HepG2 (cell line): ENCODE measurements around the gene SRP68. TPM values are rescaled to one million over a fixed set of nuclear protein-coding genes. Genes with fewer than 3 reads are reported as not detected.

ENCODE experiments used
- AHR ChIP-seq: IDR thresholded peaks from 2 replicates; pipeline ENCODE4 v1.6.1; 2018; ENCODE audit warnings: missing genetic modification reagents, missing compliant biosample characterization
- CBX1 ChIP-seq: IDR thresholded peaks from one replicate; pipeline ENCODE4 v1.6.1; 2016; ENCODE audit warnings: antibody characterized with exemption, low read depth
- CHD4 ChIP-seq: fragments of 200-600 bp; sonication (generic); IDR thresholded peaks from 2 replicates; pipeline ENCODE4 v1.7.0; 2017; ENCODE audit warnings: mild to moderate bottlenecking, low read length, borderline replicate concordance
- DMAP1 ChIP-seq: IDR thresholded peaks from 2 replicates; pipeline ENCODE4 v1.6.1; 2016
- HNRNPLL ChIP-seq: fragments of 200-400 bp; formaldehyde crosslinking; IDR thresholded peaks from 2 replicates; pipeline ENCODE4 v1.6.1; 2017; ENCODE audit warnings: mild to moderate bottlenecking, low read depth, low read length; ENCODE audit not compliant: poor library complexity, severe bottlenecking
- MED1 ChIP-seq: sonication (generic); formaldehyde crosslinking; IDR thresholded peaks from 2 replicates; pipeline ENCODE4 v1.4.0; 2020; ENCODE audit warnings: missing genetic modification reagents
- POGK ChIP-seq: sonication (generic); formaldehyde crosslinking; conservative IDR thresholded peaks from 2 replicates; pipeline ENCODE4 v1.8.0; 2022; ENCODE audit warnings: mild to moderate bottlenecking, moderate library complexity, missing genetic modification reagents
- REL ChIP-seq: sonication (generic); formaldehyde crosslinking; conservative IDR thresholded peaks from 2 replicates; pipeline ENCODE4 v1.8.0; 2022; ENCODE audit warnings: mild to moderate bottlenecking, missing genetic modification reagents, moderate library complexity
- SKI ChIP-seq: fragments of 450-650 bp; IDR thresholded peaks from one replicate; pipeline ENCODE4 v1.6.1; 2018; ENCODE audit warnings: mild to moderate bottlenecking; ENCODE audit not compliant: partially characterized antibody
- SMAD9 ChIP-seq: sonication (generic); formaldehyde crosslinking; IDR thresholded peaks from 2 replicates; pipeline ENCODE4 v1.5.1; 2020; ENCODE audit warnings: mild to moderate bottlenecking, missing genetic modification reagents
- SP140L ChIP-seq: sonication (generic); formaldehyde crosslinking; IDR thresholded peaks from 2 replicates; pipeline ENCODE4 v1.4.0; 2020; ENCODE audit warnings: missing genetic modification reagents, borderline replicate concordance
- THYN1 ChIP-seq: sonication (generic); formaldehyde crosslinking; IDR thresholded peaks from 2 replicates; pipeline ENCODE4 v1.8.1; 2023; ENCODE audit warnings: low read depth, mild to moderate bottlenecking, moderate library complexity, missing genetic modification reagents, borderline replicate concordance
- ZBTB14 ChIP-seq: sonication (generic); formaldehyde crosslinking; IDR thresholded peaks from 2 replicates; pipeline ENCODE4 v1.4.0; 2020; ENCODE audit warnings: missing genetic modification reagents
- ZFP41 ChIP-seq: sonication (generic); formaldehyde crosslinking; IDR thresholded peaks from 2 replicates; pipeline ENCODE4 v1.4.0; 2020; ENCODE audit warnings: mild to moderate bottlenecking, missing genetic modification reagents, borderline replicate concordance
- ZFX ChIP-seq: sonication (generic); formaldehyde crosslinking; IDR thresholded peaks from 2 replicates; pipeline ENCODE4 v1.4.0; 2020; ENCODE audit warnings: mild to moderate bottlenecking, low read depth, missing genetic modification reagents, moderate library complexity
- ZNF44 ChIP-seq: sonication (generic); formaldehyde crosslinking; IDR thresholded peaks from 2 replicates; pipeline ENCODE4 v1.5.1; 2020; ENCODE audit warnings: mild to moderate bottlenecking, missing genetic modification reagents
- ZNF792 ChIP-seq: IDR thresholded peaks from 2 replicates; pipeline ENCODE4 v1.6.1; 2016
- ZSCAN31 ChIP-seq: sonication (generic); formaldehyde crosslinking; IDR thresholded peaks from 2 replicates; pipeline ENCODE4 v1.5.0; 2020; ENCODE audit warnings: low read depth, mild to moderate bottlenecking, missing genetic modification reagents
- polyA plus RNA-seq, 8 experiments: library from polyadenylated mRNA; depleted of rRNA in 3 of 8; stranded (reverse) in 7 of 8; unstranded in 1 of 8; fragments of >200 nt; fragmentation: Illumina TruSeq in 4 of 8; extraction: Trizol in 4 of 8; gene quantifications; 2 replicates each; pipeline versions ENCODE4 v1.2.1 to v1.2.3, GENCODE V29; 2011 to 2016; ENCODE audit warnings: low read depth in 4 of 8, missing spikeins in 1 of 8, mixed read lengths in 1 of 8; ENCODE audit not compliant: insufficient read depth in 1 of 8
- total RNA-seq, 5 experiments: library from RNA; depleted of rRNA; stranded (reverse); fragments of >200 nt; fragmentation: Illumina TruSeq; extraction: Trizol; gene quantifications; 2 replicates each; pipeline ENCODE4 v1.2.3, GENCODE V29; 2016; ENCODE audit warnings: low read depth in 1 of 5
- TF ChIP-seq, protein P1 (sequence below): sonication (generic); formaldehyde crosslinking; IDR thresholded peaks from 2 replicates; pipeline ENCODE4 v1.4.0; 2020; ENCODE audit warnings: missing genetic modification reagents, borderline replicate concordance
- TF ChIP-seq, protein P2 (sequence below): sonication (generic); formaldehyde crosslinking; IDR thresholded peaks from 2 replicates; pipeline ENCODE4 v1.5.1; 2020; ENCODE audit warnings: missing genetic modification reagents, mild to moderate bottlenecking, borderline replicate concordance
- TF ChIP-seq, protein P3 (sequence below): sonication (generic); formaldehyde crosslinking; IDR thresholded peaks from 2 replicates; pipeline ENCODE4 v1.4.0; 2020; ENCODE audit warnings: missing genetic modification reagents
- TF ChIP-seq, protein P4 (sequence below), 2 experiments: sonication (generic) in 1 of 2; formaldehyde crosslinking in 1 of 2; IDR thresholded peaks; 2 replicates each; pipeline versions ENCODE4 v1.5.1 to v1.6.1; 2011 to 2020; ENCODE audit warnings: borderline replicate concordance in 1 of 2, low read depth in 1 of 2, low read length in 1 of 2, mild to moderate bottlenecking in 1 of 2, missing genetic modification reagents in 1 of 2, moderate library complexity in 1 of 2

Gene SRP68
- total and polyA plus RNA-seq, 2 of the 13 experiments (the other 11 are each of a cell fraction or from before 2014, with no cell fraction given): 39.8 to 74.3 TPM

GRCh38 chr17:76027159-76027839 lies 45.0 kb downstream of the SRP68 start, which contains the start of gene EVPL (continued):
- TF ChIP-seq CBX1 (no peak), SP140L (CRISPR knock-in tag) (no peak), ZBTB14 (CRISPR knock-in tag) (no peak), AHR (CRISPR knock-in tag) (0 out of 2 replicates have a peak, but pooled peaks have one; percentile 35), ZFX (CRISPR knock-in tag) (peak; percentile 85), ZNF44 (CRISPR knock-in tag) (no peak), ZSCAN31 (CRISPR knock-in tag) (peak; percentile 80; the same call in 1 of the 2 replicates), SMAD9 (CRISPR knock-in tag) (no peak), DMAP1 (no peak; the same call in 1 of the 2 replicates), ZNF792 (peak; percentile 54; the same call in 1 of the 2 replicates), HNRNPLL (peak; percentile 36), POGK (no peak; the same call in 1 of the 2 replicates), REL (peak; percentile 70; the same call in 1 of the 2 replicates), ZFP41 (CRISPR knock-in tag) (0 out of 2 replicates have a peak, but pooled peaks have one; percentile 39), SKI (peak; percentile 30), MED1 (peak; percentile 62; the same call in 1 of the 2 replicates), CHD4 (no peak), THYN1 (CRISPR knock-in tag) (no peak)
- TF ChIP-seq, protein P1, sequence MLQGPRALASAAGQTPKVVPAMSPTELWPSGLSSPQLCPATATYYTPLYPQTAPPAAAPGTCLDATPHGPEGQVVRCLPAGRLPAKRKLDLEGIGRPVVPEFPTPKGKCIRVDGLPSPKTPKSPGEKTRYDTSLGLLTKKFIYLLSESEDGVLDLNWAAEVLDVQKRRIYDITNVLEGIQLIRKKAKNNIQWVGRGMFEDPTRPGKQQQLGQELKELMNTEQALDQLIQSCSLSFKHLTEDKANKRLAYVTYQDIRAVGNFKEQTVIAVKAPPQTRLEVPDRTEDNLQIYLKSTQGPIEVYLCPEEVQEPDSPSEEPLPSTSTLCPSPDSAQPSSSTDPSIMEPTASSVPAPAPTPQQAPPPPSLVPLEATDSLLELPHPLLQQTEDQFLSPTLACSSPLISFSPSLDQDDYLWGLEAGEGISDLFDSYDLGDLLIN (CRISPR knock-in tag): no peak
- TF ChIP-seq, protein P2, sequence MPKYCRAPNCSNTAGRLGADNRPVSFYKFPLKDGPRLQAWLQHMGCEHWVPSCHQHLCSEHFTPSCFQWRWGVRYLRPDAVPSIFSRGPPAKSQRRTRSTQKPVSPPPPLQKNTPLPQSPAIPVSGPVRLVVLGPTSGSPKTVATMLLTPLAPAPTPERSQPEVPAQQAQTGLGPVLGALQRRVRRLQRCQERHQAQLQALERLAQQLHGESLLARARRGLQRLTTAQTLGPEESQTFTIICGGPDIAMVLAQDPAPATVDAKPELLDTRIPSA (CRISPR knock-in tag): no peak
- TF ChIP-seq, protein P3, sequence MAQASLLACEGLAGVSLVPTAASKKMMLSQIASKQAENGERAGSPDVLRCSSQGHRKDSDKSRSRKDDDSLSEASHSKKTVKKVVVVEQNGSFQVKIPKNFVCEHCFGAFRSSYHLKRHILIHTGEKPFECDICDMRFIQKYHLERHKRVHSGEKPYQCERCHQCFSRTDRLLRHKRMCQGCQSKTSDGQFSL (CRISPR knock-in tag): no peak
- TF ChIP-seq, protein P4, sequence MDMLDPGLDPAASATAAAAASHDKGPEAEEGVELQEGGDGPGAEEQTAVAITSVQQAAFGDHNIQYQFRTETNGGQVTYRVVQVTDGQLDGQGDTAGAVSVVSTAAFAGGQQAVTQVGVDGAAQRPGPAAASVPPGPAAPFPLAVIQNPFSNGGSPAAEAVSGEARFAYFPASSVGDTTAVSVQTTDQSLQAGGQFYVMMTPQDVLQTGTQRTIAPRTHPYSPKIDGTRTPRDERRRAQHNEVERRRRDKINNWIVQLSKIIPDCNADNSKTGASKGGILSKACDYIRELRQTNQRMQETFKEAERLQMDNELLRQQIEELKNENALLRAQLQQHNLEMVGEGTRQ (IDR thresholded peaks at IDR 0.05; ENCODE audit: low read depth, low read length): no peak
- TF ChIP-seq, protein P4 (CRISPR knock-in tag; IDR thresholded peaks at IDR 0.05; ENCODE audit: borderline replicate concordance): no peak
